WI38 (cell line): ENCODE measurements around the gene DYRK3.
A peak's percentile ranks its signal among the peaks of the same experiment; 100 is the strongest.

Experiments
- H3K4me3 ChIP-seq: 2 replicates; pipeline ENCODE4 v1.5.1; 2011; ENCODE audit warnings: low read depth, mild to moderate bottlenecking, control low read depth, low read length
- TF ChIP-seq, protein P1 (sequence below): IDR thresholded peaks from 2 replicates; pipeline ENCODE4 v1.5.1; 2012; ENCODE audit warnings: low read depth, mild to moderate bottlenecking, control low read depth, low read length

Gene DYRK3

DNA sequence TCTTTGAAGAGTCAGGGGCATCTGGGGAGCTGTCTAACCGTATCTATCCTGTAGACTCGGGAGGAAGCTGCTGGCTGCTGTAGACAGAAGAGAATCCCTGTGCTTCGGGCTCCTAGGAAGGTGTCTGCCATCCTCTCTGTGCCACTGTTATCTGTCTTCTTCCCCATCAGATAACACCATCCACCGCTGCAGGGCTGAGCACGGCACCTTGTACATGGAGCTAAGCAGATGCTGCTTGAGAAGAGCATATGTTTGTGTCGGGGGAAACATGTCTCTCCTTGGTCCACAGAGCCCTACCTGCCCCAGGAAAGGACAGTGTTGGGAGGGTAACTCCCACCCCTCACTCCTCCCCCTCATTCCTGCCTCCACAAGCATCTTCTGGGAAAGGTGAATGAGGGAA is 48.0 kb downstream of the DYRK3 start:
- H3K4me3 ChIP-seq = no peak overlapping the region
- TF ChIP-seq, protein P1, sequence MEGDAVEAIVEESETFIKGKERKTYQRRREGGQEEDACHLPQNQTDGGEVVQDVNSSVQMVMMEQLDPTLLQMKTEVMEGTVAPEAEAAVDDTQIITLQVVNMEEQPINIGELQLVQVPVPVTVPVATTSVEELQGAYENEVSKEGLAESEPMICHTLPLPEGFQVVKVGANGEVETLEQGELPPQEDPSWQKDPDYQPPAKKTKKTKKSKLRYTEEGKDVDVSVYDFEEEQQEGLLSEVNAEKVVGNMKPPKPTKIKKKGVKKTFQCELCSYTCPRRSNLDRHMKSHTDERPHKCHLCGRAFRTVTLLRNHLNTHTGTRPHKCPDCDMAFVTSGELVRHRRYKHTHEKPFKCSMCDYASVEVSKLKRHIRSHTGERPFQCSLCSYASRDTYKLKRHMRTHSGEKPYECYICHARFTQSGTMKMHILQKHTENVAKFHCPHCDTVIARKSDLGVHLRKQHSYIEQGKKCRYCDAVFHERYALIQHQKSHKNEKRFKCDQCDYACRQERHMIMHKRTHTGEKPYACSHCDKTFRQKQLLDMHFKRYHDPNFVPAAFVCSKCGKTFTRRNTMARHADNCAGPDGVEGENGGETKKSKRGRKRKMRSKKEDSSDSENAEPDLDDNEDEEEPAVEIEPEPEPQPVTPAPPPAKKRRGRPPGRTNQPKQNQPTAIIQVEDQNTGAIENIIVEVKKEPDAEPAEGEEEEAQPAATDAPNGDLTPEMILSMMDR = no peak

DNA sequence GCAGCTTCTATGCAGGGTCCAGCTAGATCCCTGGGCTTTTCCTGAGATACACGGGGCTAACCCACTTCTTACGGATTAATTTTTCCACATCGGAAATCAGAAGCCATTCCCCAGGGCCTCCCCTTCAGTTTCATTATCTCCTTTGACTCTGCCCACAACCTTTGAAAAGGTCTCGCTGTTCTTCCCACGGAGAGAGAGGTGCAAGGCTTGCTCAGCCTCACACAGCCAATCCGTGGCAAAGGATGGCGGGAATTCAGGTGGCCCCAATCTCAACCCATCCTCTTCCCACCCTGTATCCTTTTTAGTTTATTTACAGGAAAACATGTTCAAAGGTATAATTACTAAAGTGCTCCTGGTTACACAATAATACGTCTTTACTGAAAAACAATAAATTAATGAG is 48.7 kb downstream of the DYRK3 start:
- TF ChIP-seq, protein P1 = no peak
- no peak overlapping the region; the same call in 1 of the 2 replicates for H3K4me3 ChIP-seq

DNA sequence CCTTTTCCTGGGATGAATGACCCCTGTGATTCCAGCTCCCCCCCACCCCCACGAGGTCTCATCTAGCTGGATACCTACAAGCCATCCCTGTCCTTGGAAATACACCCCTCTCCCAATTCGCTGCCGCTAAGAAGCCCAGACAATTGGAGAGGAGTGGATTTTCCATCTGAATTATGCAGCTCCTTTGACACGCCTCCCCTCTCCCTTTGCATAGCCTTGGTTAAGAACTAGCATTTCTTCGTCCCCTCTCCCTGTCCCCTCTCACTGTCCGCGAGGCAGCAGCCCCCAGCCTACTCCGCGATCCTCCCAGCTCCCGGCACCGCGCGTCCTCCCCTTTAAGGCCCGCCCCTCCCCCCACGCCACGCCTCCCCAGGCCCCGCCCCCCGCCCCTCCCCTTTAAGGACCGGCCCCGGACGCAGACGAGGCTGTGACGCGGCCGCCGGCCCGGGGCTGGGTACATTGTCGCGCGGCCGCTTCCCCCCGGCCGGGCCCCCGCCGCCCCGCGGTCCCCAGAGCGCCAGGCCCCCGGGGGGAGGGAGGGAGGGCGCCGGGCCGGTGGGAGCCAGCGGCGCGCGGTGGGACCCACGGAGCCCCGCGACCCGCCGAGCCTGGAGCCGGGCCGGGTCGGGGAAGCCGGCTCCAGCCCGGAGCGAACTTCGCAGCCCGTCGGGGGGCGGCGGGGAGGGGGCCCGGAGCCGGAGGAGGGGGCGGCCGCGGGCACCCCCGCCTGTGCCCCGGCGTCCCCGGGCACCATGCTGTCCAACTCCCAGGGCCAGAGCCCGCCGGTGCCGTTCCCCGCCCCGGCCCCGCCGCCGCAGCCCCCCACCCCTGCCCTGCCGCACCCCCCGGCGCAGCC is 49.4 kb downstream of the DYRK3 start, which contains the start of gene MAPKAPK2:
TSS of gene MAPKAPK2 (plus strand) at position 428 of the 856 bp plus-strand sequence. CDS start at position 753, 325 bp downstream.
- peak within 1 kb of the TSS; percentile 88 for H3K4me3 ChIP-seq
- TF ChIP-seq, protein P1 = no peak

DNA sequence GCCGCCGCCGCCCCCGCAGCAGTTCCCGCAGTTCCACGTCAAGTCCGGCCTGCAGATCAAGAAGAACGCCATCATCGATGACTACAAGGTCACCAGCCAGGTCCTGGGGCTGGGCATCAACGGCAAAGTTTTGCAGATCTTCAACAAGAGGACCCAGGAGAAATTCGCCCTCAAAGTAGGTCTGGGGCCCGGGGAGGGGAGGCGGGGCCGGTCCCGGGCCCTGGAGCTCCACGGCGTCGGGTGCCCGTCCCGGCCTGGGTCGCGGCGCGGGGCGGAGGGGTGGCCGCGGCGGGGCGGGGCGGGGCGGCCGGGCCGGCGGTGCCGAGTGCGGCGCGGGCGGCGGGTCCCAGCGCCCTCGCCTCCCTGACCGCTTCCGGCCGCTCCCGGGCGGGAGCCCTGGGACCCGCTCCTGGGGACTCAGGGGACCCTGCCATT is 50.0 kb downstream of the DYRK3 start:
- peak overlapping the region; percentile 88 for H3K4me3 ChIP-seq
- TF ChIP-seq, protein P1 = no peak

DNA sequence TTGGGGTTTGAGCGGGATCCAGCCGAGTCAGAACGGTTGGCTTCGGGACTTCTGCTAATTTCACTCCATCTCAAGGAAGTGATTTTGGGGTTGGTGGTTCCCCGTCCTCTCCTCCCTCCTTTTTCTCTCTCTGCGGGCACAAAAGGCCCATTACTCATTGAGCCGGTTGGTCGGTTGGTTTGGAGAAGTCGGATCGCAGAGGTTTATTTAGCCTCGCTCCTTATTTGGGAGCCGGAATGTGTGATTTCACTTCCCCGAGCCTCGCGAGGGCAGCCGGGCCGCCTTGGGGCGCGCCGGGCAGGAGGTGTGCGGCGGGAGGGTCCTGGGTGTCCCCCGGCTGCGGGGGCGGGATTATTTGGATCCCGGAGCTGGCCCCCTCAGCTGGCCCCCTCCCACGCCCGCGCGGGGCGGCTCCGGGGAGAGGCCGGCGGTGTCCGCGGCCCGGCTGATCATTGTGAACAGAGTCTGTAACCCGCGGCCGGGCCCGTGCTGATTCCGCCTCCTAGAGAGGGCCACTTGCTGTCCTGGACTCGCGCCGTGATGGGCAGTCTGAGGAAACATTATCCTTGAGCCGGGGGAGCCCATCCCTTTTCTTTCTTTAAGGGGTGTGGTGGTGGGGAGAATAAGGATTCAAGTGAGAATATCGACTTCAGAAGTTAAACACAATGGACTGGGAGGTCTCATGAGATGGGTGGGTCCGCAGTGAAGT is 50.6 kb downstream of the DYRK3 start:
- peak overlapping the region; percentile 88 for H3K4me3 ChIP-seq
- TF ChIP-seq, protein P1 = no peak

DNA sequence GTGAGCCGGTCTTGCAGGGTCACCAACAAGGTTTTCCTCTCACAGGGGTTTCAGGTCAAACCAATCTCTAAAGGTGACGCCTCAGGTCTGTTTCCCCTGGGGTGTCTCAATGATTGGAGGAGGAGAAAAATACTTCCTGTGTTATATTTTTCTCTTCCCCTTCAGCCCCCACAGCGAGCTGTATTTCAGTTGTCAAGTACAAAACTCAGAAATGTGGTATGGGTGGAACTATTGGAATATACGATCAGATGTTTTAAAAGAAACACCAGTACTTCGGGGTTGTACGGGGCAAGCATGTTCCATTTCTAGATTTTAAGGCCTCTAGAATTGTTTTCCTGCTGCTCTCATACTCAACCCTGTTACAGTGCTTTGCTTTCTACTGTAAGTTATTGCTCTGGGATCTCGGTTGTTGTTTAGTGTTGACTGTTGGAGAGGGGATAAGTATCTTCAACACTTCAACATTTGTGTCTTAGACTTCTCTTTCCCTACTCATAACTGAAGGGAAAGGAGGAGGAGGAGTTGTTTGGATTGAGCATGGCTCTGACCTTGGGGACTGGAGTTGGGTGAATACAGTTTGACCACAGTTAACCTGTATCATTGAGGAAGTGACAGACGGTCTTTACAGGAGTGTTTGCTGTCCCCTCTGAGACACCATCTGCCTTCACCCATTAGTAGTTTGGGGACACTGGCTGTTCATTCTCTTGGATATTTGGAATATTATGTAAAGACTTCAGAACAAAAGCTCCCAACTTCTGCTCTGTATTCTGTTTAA is 51.3 kb downstream of the DYRK3 start:
- TF ChIP-seq, protein P1 = no peak
- H3K4me3 ChIP-seq = peak overlapping the region; percentile 88
